Testis (tissue), 2 donors: Measurements from ENCODE around the gene FBXO46.

Experiments used
- POLR2A ChIP-seq: fragments of 450-650 bp; IDR thresholded peaks from one replicate; pipeline ENCODE4 v1.6.1; 2017; ENCODE audit warnings: antibody characterized with exemption, mild to moderate bottlenecking, moderate library complexity
- TF ChIP-seq, protein P1 (sequence below), 3 experiments: fragments of 450-650 bp in 2 of 3; fragments of 200-600 bp in 1 of 3; sonication (generic) in 1 of 3; IDR thresholded peaks; one replicate each; pipeline ENCODE4 v1.5.1; 2016 to 2019; ENCODE audit warnings: antibody characterized with exemption in 3 of 3, mild to moderate bottlenecking in 2 of 3, moderate library complexity in 1 of 3

GRCh38 chr19:45663800-45664199, 66.9 kb downstream of the FBXO46 start:
- TF ChIP-seq, protein P1, sequence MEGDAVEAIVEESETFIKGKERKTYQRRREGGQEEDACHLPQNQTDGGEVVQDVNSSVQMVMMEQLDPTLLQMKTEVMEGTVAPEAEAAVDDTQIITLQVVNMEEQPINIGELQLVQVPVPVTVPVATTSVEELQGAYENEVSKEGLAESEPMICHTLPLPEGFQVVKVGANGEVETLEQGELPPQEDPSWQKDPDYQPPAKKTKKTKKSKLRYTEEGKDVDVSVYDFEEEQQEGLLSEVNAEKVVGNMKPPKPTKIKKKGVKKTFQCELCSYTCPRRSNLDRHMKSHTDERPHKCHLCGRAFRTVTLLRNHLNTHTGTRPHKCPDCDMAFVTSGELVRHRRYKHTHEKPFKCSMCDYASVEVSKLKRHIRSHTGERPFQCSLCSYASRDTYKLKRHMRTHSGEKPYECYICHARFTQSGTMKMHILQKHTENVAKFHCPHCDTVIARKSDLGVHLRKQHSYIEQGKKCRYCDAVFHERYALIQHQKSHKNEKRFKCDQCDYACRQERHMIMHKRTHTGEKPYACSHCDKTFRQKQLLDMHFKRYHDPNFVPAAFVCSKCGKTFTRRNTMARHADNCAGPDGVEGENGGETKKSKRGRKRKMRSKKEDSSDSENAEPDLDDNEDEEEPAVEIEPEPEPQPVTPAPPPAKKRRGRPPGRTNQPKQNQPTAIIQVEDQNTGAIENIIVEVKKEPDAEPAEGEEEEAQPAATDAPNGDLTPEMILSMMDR (IDR thresholded peaks at IDR 0.05), result no peak
- TF ChIP-seq POLR2A, result no peak
